Uterus (tissue), 2 donors: Measurements from ENCODE around the gene PPFIA4.

Source experiments
- CTCF ChIP-seq, 4 experiments: fragments of 200-600 bp in 2 of 4; fragments of 450-650 bp in 2 of 4; sonication (generic) in 2 of 4; IDR thresholded peaks; one replicate each; pipeline ENCODE4 v1.5.1; 2016 to 2019; ENCODE audit warnings: antibody characterized with exemption in 4 of 4, mild to moderate bottlenecking in 2 of 4, moderate library complexity in 1 of 4
- POLR2A ChIP-seq, 2 donors: fragments of 450-650 bp; IDR thresholded peaks; one replicate each; pipeline ENCODE4 v1.6.1; 2016; ENCODE audit warnings: antibody characterized with exemption in 2 of 2, mild to moderate bottlenecking in 1 of 2, moderate library complexity in 1 of 2

- TF ChIP-seq CTCF (IDR thresholded peaks at IDR 0.05): peak; percentile 89 to 92 (median 91)
- no peak for TF ChIP-seq POLR2A (IDR thresholded peaks at IDR 0.05)
Measured at GRCh38 chr1:203038891-203039608, 12.8 kb downstream of the PPFIA4 start.
